Measurements from ENCODE around the gene MAGOH.
"Not testable (repeated sequence)": the region's sequence is repeated elsewhere in the genome, so short reads cannot be mapped to it uniquely, and the experiment has no call there.

Gene MAGOH

GRCh38 chr1:53219711-53220110 is 18.6 kb downstream of the MAGOH start:
- no peak for DNase-seq

GRCh38 chr1:53218201-53218600 is 20.1 kb downstream of the MAGOH start:
- DNase-seq = no peak

GRCh38 chr1:53214376-53214940 is 23.9 kb downstream of the MAGOH start:
- no peak for DNase-seq

GRCh38 chr1:53210954-53211353 is 27.4 kb downstream of the MAGOH start:
- no peak for DNase-seq

GRCh38 chr1:53210352-53210751 is 28.0 kb downstream of the MAGOH start:
- DNase-seq = no peak

- no peak for DNase-seq
Measured at GRCh38 chr1:53207726-53208125, 30.6 kb downstream of the MAGOH start.

- DNase-seq = no peak
Measured at GRCh38 chr1:53206735-53207379, 31.5 kb downstream of the MAGOH start.

- not testable (repeated sequence) for DNase-seq
Measured at GRCh38 chr1:53206083-53206685, 32.1 kb downstream of the MAGOH start.

GRCh38 chr1:53205496-53205895 is 32.8 kb downstream of the MAGOH start:
- DNase-seq = not testable (repeated sequence)

GRCh38 chr1:53203466-53203865 is 34.9 kb downstream of the MAGOH start:
- no peak for DNase-seq

GRCh38 chr1:53198241-53198651 is 40.1 kb downstream of the MAGOH start:
- no peak for DNase-seq

- DNase-seq = no peak
Measured at GRCh38 chr1:53197291-53198200, 40.8 kb downstream of the MAGOH start.

- peak; percentile 95 for DNase-seq
Measured at GRCh38 chr1:53196485-53197290, 41.6 kb downstream of the MAGOH start, which contains the start of gene CPT2. Gene CPT2, plus strand, starts transcription at chr1:53196824. Its CDS starts 120 bp downstream, at chr1:53196944.

- DNase-seq = no peak
Measured at GRCh38 chr1:53196017-53196484, 42.3 kb downstream of the MAGOH start.

GRCh38 chr1:53195246-53196016 is 42.9 kb downstream of the MAGOH start:
- no peak for DNase-seq

- no peak for DNase-seq
Measured at GRCh38 chr1:53190210-53190611, 48.1 kb downstream of the MAGOH start.

- DNase-seq = no peak
Measured at GRCh38 chr1:53189061-53189460, 49.3 kb downstream of the MAGOH start.

- DNase-seq = no peak
Measured at GRCh38 chr1:53188099-53188498, 50.2 kb downstream of the MAGOH start.

GRCh38 chr1:53187401-53187800 is 50.9 kb downstream of the MAGOH start:
- DNase-seq = no peak

GRCh38 chr1:53186533-53186932 is 51.8 kb downstream of the MAGOH start:
- DNase-seq = no peak

- DNase-seq = not testable (repeated sequence)
Measured at GRCh38 chr1:53185955-53186297, 52.4 kb downstream of the MAGOH start.

Data from activated CD4-positive, alpha-beta T cell treated with anti-CD3 and anti-CD28 coated beads for 48 hours (primary cell).